Peyer's patch (tissue), 4 donors: ENCODE measurements around the gene GADL1. TPM values are rescaled to one million over a fixed set of nuclear protein-coding genes. Genes with fewer than 3 reads are reported as not detected.

Experiments
- DNase-seq, 3 donors: peaks; one replicate each; pipeline ENCODE4 v3.0.0-alpha.2; 2017 to 2019
- H3K27ac ChIP-seq, 4 donors: fragments of 200-600 bp; sonication (generic); one replicate each; pipeline ENCODE4 v1.5.1; 2016 to 2019
- H3K27me3 ChIP-seq, 2 donors: fragments of 200-600 bp; sonication (generic); one replicate each; pipeline ENCODE4 v1.5.1; 2019
- H3K36me3 ChIP-seq, 3 donors: fragments of 200-600 bp; sonication (generic); one replicate each; pipeline ENCODE4 v1.5.1; 2016 to 2019
- H3K4me1 ChIP-seq, 4 donors: fragments of 200-600 bp; sonication (generic); one replicate each; pipeline ENCODE4 v1.5.1; 2016 to 2019
- H3K4me3 ChIP-seq, 4 donors: fragments of 200-600 bp; sonication (generic); 1 replicate in 3 of 4; 2 replicates in 1 of 4; pipeline ENCODE4 v1.5.1; 2016 to 2019; ENCODE audit warnings: mild to moderate bottlenecking in 1 of 4
- H3K9me3 ChIP-seq, 4 donors: fragments of 200-600 bp; sonication (generic); one replicate each; pipeline ENCODE4 v1.5.1; 2016 to 2019; ENCODE audit warnings: mild to moderate bottlenecking in 1 of 4
- POLR2A ChIP-seq, 2 donors: fragments of 450-650 bp; IDR thresholded peaks; one replicate each; pipeline ENCODE4 v1.5.1; 2017; ENCODE audit warnings: antibody characterized with exemption in 2 of 2, mild to moderate bottlenecking in 2 of 2, moderate library complexity in 2 of 2
- total RNA-seq, 4 donors: library from RNA; depleted of rRNA; stranded (reverse); fragments of >200 nt; gene quantifications; one replicate each; pipeline ENCODE4 v1.1.0, GENCODE V29; 2016
- TF ChIP-seq, protein P1 (sequence below), 6 experiments: fragments of 450-650 bp in 4 of 6; fragments of 200-600 bp in 2 of 6; sonication (generic) in 1 of 6; IDR thresholded peaks; one replicate each; pipeline ENCODE4 v1.5.1; 2017 to 2019; ENCODE audit warnings: antibody characterized with exemption in 6 of 6, mild to moderate bottlenecking in 3 of 6, moderate library complexity in 1 of 6

GADL1 gene
- total RNA-seq, 4 donors from 2014 or later, result not detected

DNA sequence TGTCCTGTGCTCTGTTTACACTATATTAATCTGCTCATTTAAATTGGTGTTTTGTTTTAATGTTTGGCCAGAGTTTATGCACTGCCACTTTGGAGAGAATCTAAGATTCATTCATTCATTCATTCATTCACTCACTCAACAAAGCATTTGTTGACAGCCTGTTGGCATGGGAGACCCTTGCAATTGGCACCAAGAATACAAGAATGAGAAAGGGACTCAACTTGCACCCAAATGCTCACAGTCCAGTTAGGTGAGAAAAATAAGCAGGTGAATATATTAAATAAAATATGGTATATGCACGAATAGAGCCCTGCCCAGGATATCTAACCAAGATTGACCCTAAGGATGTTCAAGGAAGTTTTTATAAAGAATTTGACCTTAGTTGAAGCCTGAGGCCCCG, 207.7 kb downstream of the GADL1 start:
- DNase-seq, result no peak
- peaks cover 0 to 35% (median 0%) of the 10 kb centered on the region in 3 donors for H3K36me3 ChIP-seq
- TF ChIP-seq POLR2A (IDR thresholded peaks at IDR 0.05), result no peak
- TF ChIP-seq, protein P1, sequence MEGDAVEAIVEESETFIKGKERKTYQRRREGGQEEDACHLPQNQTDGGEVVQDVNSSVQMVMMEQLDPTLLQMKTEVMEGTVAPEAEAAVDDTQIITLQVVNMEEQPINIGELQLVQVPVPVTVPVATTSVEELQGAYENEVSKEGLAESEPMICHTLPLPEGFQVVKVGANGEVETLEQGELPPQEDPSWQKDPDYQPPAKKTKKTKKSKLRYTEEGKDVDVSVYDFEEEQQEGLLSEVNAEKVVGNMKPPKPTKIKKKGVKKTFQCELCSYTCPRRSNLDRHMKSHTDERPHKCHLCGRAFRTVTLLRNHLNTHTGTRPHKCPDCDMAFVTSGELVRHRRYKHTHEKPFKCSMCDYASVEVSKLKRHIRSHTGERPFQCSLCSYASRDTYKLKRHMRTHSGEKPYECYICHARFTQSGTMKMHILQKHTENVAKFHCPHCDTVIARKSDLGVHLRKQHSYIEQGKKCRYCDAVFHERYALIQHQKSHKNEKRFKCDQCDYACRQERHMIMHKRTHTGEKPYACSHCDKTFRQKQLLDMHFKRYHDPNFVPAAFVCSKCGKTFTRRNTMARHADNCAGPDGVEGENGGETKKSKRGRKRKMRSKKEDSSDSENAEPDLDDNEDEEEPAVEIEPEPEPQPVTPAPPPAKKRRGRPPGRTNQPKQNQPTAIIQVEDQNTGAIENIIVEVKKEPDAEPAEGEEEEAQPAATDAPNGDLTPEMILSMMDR (IDR thresholded peaks at IDR 0.05), result no peak
- peak overlapping the region in 2 of 4 donors; percentile 2 for H3K27ac ChIP-seq
- H3K4me1 ChIP-seq, result peaks cover 0 to 59% (median 7%) of the 10 kb centered on the region in 4 donors
- no peak overlapping the region for H3K4me3 ChIP-seq
- H3K27me3 ChIP-seq, result no peaks in the 10 kb centered on the region
- H3K9me3 ChIP-seq, result no peaks in the 10 kb centered on the region

DNA sequence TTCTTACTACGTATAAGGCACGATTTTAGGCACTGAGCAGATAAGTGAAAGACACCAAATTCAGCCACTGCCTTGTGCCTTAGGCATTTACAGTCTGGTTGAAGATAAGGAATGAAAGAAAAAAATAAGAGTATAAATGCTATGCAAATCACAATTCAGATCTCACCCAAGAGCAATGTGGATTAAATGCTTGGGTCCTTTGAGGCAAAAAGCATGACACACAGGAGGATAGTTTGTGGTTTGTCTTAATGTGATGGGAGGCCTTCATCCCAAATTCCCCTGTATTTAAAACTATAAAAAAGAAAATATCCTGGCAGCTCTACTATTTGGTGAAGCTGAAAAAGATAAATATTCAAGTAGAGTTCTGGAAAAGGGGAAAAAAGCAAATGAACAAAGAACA, 208.3 kb downstream of the GADL1 start:
- TF ChIP-seq, protein P1 (IDR thresholded peaks at IDR 0.05), result no peak
- no peak for TF ChIP-seq POLR2A (IDR thresholded peaks at IDR 0.05)
- H3K36me3 ChIP-seq, result peaks cover 0 to 28% (median 0%) of the 10 kb centered on the region in 3 donors
- no peak overlapping the region for H3K4me3 ChIP-seq
- peaks cover 0 to 60% (median 10%) of the 10 kb centered on the region in 4 donors for H3K4me1 ChIP-seq
- no peaks in the 10 kb centered on the region for H3K9me3 ChIP-seq
- no peak for DNase-seq
- no peaks in the 10 kb centered on the region for H3K27me3 ChIP-seq
- H3K27ac ChIP-seq, result no peak overlapping the region

DNA sequence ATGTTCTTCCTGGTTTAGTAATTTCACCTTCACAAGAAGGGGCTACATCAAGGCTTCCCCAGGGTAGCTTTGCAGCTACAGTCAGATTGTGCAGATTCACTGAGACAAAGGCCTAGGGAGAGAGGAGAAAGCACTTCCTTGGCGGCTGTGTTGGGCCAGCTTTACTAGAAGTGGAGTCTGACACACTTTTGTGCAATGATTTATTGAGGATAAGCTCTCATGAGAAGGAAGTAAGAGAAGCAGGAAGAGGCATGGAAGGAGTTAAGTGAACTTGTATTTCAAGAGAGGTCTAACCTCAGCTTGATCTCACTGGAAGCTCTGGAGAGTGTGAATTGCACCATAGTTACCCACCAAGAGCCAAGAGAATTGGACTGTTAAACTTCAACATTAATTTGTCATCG, 209.2 kb downstream of the GADL1 start:
- TF ChIP-seq, protein P1 (IDR thresholded peaks at IDR 0.05), result no peak
- no peak for TF ChIP-seq POLR2A (IDR thresholded peaks at IDR 0.05)
- no peak overlapping the region for H3K27ac ChIP-seq

DNA sequence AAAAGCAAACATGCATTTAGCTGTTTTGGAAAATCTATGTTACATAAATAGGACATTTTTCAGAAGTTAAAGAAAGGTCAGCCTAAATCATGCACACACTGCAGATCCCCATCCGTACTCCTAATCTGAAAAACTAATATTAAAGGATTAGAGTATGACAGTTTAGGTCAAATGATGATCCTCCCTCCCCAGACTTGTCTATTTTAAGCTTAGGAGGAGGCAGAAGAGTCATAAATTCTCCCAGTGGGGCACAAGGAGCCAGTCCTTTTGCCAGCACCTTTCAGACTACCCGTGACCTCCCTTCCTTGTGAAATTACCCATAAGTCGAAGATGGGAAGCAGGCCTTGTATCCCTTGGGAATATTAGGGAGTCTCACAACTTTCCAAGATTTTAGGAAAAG, 210.1 kb downstream of the GADL1 start:
- DNase-seq, result no peak
- Histone ChIP-seq H3K4me1 (peaks cover 0 to 46% (median 10%) of the 10 kb centered on the region in 4 donors), H3K27ac (no peak overlapping the region)

More for the DNA sequence above, 209.2 kb downstream of the GADL1 start:
- no peak for DNase-seq
- Histone ChIP-seq H3K27me3 (no peaks in the 10 kb centered on the region), H3K4me1 (peaks cover 0 to 54% (median 11%) of the 10 kb centered on the region in 4 donors), H3K4me3 (no peak overlapping the region), H3K36me3 (peaks cover 0 to 21% (median 0%) of the 10 kb centered on the region in 3 donors), H3K9me3 (no peaks in the 10 kb centered on the region)

DNA sequence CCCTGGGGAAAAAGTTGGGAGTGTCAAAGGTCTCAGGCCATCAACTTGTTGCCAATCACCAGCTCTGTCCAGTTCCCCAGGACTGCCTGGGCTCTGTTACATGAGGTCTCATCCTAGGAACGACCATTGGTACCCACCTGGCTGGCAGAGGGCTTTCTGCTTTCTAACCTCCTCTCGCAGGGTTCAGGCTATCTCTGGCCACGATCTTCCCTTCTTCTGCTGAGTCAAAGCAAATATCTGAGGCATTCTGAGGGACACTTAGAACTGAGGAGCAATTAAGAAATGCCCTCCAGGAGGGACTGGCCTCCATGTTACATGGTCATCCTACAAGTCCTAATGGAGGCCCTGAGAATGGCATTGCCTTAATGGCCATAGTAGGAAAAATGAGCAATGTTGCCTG, 210.7 kb downstream of the GADL1 start:
- Histone ChIP-seq H3K27ac (peak overlapping the region in 2 of 4 donors; percentile 5 to 11), H3K36me3 (peaks cover 0 to 27% (median 0%) of the 10 kb centered on the region in 3 donors), H3K27me3 (no peaks in the 10 kb centered on the region), H3K4me1 (peaks cover 0 to 40% (median 6%) of the 10 kb centered on the region in 4 donors), H3K4me3 (no peak overlapping the region), H3K9me3 (no peaks in the 10 kb centered on the region)
- TF ChIP-seq, protein P1 (IDR thresholded peaks at IDR 0.05), result no peak
- TF ChIP-seq POLR2A (IDR thresholded peaks at IDR 0.05), result no peak
- no peak for DNase-seq

More for the DNA sequence above, 210.1 kb downstream of the GADL1 start:
- TF ChIP-seq POLR2A (IDR thresholded peaks at IDR 0.05), result no peak
- TF ChIP-seq, protein P1 (IDR thresholded peaks at IDR 0.05), result no peak
- H3K27me3 ChIP-seq, result no peaks in the 10 kb centered on the region
- no peaks in the 10 kb centered on the region for H3K9me3 ChIP-seq
- peaks cover 0 to 21% (median 0%) of the 10 kb centered on the region in 3 donors for H3K36me3 ChIP-seq
- H3K4me3 ChIP-seq, result no peak overlapping the region
